AG04449 (cell line): ENCODE data around the gene MLLT1.
"Not testable (repeated sequence)": the region's sequence is repeated elsewhere in the genome, so short reads cannot be mapped to it uniquely, and the experiment has no call there.

ENCODE experiments used
- CTCF ChIA-PET: fragments of 350-600 bp; formaldehyde crosslinking; extraction: SDS; loops from one replicate; lab custom pipeline; 2021; ENCODE audit warnings: antibody characterized with exemption; lab: Yijun Ruan, JAX
- POLR2A ChIA-PET: fragments of 400-600, 350-600 bp; formaldehyde crosslinking; extraction: SDS; loops from one replicate; lab custom pipeline; 2020; ENCODE audit warnings: antibody characterized with exemption, inconsistent platforms; lab: Yijun Ruan, JAX
- DNase-seq: peaks from one replicate; pipeline ENCODE4 v3.0.0-alpha.2; 2010; ENCODE audit warnings: low read depth, low spot score
- H3K4me3 ChIP-seq: 2 replicates; pipeline ENCODE4 v1.5.1; 2011; ENCODE audit warnings: low read depth, mild to moderate bottlenecking, control low read depth, low read length
- TF ChIP-seq, protein P1 (sequence below): IDR thresholded peaks from one replicate; pipeline ENCODE4 v1.5.1; 2011; ENCODE audit warnings: mild to moderate bottlenecking, moderate library complexity, low read length, control low read depth, inconsistent platforms; ENCODE audit not compliant: insufficient read depth; ENCODE audit errors: missing control alignments

Gene MLLT1

GRCh38 chr19:6318772-6319171 is 39.0 kb upstream of the MLLT1 start:
- TF ChIP-seq, protein P1, sequence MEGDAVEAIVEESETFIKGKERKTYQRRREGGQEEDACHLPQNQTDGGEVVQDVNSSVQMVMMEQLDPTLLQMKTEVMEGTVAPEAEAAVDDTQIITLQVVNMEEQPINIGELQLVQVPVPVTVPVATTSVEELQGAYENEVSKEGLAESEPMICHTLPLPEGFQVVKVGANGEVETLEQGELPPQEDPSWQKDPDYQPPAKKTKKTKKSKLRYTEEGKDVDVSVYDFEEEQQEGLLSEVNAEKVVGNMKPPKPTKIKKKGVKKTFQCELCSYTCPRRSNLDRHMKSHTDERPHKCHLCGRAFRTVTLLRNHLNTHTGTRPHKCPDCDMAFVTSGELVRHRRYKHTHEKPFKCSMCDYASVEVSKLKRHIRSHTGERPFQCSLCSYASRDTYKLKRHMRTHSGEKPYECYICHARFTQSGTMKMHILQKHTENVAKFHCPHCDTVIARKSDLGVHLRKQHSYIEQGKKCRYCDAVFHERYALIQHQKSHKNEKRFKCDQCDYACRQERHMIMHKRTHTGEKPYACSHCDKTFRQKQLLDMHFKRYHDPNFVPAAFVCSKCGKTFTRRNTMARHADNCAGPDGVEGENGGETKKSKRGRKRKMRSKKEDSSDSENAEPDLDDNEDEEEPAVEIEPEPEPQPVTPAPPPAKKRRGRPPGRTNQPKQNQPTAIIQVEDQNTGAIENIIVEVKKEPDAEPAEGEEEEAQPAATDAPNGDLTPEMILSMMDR = no peak
- POLR2A ChIA-PET = no interaction called here
- no peak for DNase-seq
- CTCF ChIA-PET = interaction anchor here (1.3 to 1.9 kb wide), 2 partner anchors 100 to 192 kb away, joined by 4 to 5 read pairs; no protein-coding TSS in a partner anchor
- no peak overlapping the region for H3K4me3 ChIP-seq

- H3K4me3 ChIP-seq, DNase-seq, POLR2A ChIA-PET: not testable (repeated sequence)
- CTCF ChIA-PET = interaction anchor here (1.0 kb wide), 1 partner anchor 191 kb away, joined by 4 read pairs; no protein-coding TSS in a partner anchor
Observed at GRCh38 chr19:6315646-6316045, 35.9 kb upstream of the MLLT1 start.

GRCh38 chr19:6313398-6313969 is 33.7 kb upstream of the MLLT1 start:
- ChIA-PET CTCF (interaction anchor here (1.4 to 2.1 kb wide), 2 partner anchors 95 to 265 kb away, joined by 4 to 7 read pairs; no protein-coding TSS in a partner anchor), POLR2A (no interaction called here)
- DNase-seq = no peak
- no peak overlapping the region for H3K4me3 ChIP-seq
- TF ChIP-seq, protein P1 = no peak

DNA sequence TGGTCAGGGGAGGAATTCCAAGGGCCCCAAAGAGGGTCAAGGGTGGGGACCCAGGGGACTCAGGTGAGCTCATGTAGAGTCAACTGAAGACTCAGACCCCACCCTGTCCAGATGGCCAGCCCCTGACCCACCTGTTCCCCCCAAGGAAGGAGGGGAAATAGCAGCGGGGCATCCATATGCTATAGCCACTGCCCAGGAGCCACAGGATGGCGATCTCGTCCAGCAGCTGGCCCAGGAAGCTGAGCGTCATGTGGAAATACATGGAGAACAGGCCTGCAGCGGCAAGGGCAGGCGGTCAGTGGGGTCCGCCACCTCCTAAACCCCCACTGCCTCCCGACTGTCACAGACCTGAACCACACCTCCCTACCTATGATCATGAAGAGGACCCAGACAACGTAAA is 32.2 kb upstream of the MLLT1 start:
- POLR2A ChIA-PET = interaction anchor here (0.6 kb wide), 1 partner anchor 289 kb away, joined by 3 read pairs; no protein-coding TSS in a partner anchor
- TF ChIP-seq, protein P1 = no peak
- CTCF ChIA-PET = interaction anchor here (1.4 to 2.1 kb wide), 3 partner anchors 94 to 552 kb away, joined by 4 to 7 read pairs (median 5); no protein-coding TSS in a partner anchor
- DNase-seq = no peak
- H3K4me3 ChIP-seq = no peak overlapping the region

GRCh38 chr19:6298413-6298812 is 18.6 kb upstream of the MLLT1 start:
- ChIA-PET CTCF (interaction anchor here (0.8 to 7.9 kb wide), 7 partner anchors 11 to 311 kb away, joined by 3 to 179 read pairs (median 5); no protein-coding TSS in a partner anchor), POLR2A (no interaction called here)
- no peak overlapping the region for H3K4me3 ChIP-seq
- TF ChIP-seq, protein P1 = no peak
- no peak for DNase-seq

DNA sequence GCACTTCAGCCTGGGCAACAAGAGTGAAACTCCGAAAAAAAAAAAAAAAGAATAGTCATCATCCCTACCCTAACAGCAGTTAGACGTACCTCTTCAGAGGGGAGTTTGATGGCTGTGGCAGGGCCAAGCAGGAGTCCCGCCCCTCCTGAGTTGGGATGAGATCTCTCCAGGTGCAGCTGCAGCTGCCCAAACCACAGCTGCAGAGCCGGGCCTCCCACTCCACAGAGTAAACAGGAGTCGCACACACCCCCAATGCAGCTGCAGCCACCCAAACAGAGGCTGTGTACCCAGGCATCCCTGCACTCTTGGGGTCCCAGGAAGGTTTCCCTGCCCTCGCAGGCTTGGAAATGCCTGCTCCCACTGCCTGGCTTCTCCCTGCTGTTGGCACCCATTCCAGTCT is 17.4 kb upstream of the MLLT1 start:
- no peak for DNase-seq
- H3K4me3 ChIP-seq = no peak overlapping the region
- ChIA-PET CTCF (interaction anchor here (1.2 to 7.9 kb wide), 4 partner anchors 10 to 249 kb away, joined by 3 to 179 read pairs (median 6); no protein-coding TSS in a partner anchor), POLR2A (no interaction called here)
- TF ChIP-seq, protein P1 = no peak
